Stimulated activated CD4-positive, alpha-beta T cell treated with anti-CD3 and anti-CD28 coated beads, Interleukin-12 subunit alpha, Interleukin-12 subunit beta, amount 100 ng/mL, for 24 hours (primary cell): Measurements from ENCODE around the gene SLC29A2.

ENCODE experiments used
- DNase-seq, 2 experiments: peaks; one replicate each; pipeline ENCODE4 v3.0.0-alpha.2; 2020; ENCODE audit warnings: low read depth in 2 of 2

Gene SLC29A2

GRCh38 chr11:66318600-66318970 lies 53.0 kb downstream of the SLC29A2 start:
- no peak for DNase-seq

GRCh38 chr11:66317723-66318599 lies 53.6 kb downstream of the SLC29A2 start:
- DNase-seq, result no peak

- no peak for DNase-seq
These were observed 54.2 kb downstream of the SLC29A2 start for GRCh38 chr11:66317322-66317722.

- DNase-seq, result no peak
These were observed 54.7 kb downstream of the SLC29A2 start, which contains the start of gene CD248 for GRCh38 chr11:66316849-66317251. Gene CD248 (minus strand): TSS chr11:66317044. CDS start chr11:66317027, 17 bp downstream.

GRCh38 chr11:66315921-66316811 lies 55.4 kb downstream of the SLC29A2 start:
- DNase-seq, result no peak

GRCh38 chr11:66315498-66315885 lies 56.1 kb downstream of the SLC29A2 start:
- no peak for DNase-seq

DNA sequence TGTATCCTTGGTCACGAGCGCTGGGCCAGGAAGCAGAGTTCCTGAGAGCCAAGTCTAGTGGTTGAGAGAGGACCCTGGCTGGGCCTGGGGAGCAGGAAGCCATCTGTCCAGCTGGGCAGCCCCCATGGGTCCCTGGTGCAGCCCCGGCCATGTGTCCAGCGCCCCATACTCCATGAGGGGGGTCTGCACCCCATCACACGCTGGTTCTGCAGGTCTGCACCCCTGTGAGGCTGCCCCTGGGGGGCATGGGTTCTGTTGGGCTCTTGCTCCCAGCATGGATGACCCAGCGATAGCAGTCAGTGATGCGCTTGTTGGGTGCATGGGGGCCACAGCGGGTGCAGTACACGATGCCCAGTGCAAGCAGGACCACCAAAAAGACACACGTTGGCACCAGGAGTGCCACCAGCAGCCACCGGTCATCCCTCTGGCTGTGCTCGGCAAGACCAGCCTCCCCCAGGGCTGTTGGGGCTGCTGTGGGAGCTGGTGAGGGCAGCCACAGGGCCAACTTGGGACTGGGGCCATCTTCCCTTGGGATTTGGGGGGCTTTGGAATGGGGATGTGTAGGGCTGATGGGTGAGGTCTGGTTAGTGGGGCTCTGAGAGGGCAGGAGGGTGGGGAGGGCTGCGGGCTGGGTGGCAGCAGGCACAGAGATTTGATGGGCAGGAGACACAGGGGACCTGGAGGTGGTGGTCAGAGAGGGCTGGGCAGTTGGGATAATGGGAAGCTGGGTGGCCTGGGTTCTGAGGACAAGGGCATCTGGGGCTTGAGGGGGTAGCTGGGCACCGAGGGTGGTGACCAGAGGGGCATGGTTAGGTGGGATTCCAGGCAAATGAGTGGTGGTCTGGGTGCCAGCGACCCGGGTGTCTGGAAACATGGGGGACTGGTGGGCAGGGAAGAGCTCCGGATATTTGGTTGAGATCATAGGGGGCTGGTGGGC lies 56.7 kb downstream of the SLC29A2 start:
- DNase-seq, result no peak

GRCh38 chr11:66314186-66314501 lies 57.4 kb downstream of the SLC29A2 start:
- DNase-seq, result no peak

GRCh38 chr11:66313321-66314185 lies 58.0 kb downstream of the SLC29A2 start:
- DNase-seq, result no peak

DNA sequence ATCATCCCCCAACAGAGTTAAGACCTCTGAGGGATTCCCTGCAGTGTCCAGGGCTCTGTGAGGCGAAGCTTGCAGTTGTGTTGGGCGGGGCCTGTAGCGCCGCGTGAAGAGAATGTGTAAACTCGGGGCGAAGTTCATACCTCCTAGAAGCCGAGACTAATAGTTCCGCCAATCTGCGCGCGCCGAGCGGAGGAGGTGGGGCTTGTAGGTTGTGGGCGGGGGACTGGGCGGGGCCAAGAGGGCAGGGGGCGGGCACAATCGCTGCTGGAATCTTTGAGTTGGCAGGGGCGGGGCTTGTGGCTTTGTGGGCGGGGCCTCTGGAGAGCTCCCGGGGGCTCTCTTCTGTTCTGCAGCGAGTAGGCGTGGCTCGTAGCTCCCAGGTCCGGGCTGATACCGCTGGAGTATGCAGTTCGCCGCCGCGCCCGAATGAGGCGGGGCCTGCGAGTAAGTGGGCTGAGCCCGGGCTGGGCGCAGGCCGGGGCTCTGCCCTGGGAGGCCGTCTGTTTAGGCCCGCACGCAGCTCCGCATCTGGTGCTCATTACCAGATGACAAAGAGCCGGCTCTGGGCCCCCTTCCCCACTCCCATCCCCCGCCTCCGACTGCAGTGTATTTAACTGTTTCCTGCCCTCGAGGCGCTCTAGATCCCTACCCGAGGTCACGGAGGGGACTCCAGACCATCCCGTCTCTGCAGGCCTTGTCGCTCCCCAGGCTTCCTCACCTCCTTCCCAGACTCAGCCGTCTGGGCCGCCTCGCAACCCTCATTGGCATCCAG lies 58.8 kb downstream of the SLC29A2 start:
- DNase-seq, result peak; percentile 90 to 92
